Breast epithelium (tissue), 4 donors: ENCODE data around the gene CCDC6. TPM values are rescaled to one million over a fixed set of nuclear protein-coding genes. Genes with fewer than 3 reads are reported as not detected.

ENCODE experiments used
- DNase-seq, 2 donors: peaks; one replicate each; pipeline ENCODE4 v3.0.0-alpha.2; 2019; ENCODE audit warnings: low spot score in 2 of 2
- H3K27ac ChIP-seq, 2 donors: fragments of 200-600 bp; sonication (generic) in 1 of 2; one replicate each; pipeline ENCODE4 v1.5.1; 2016 to 2019; ENCODE audit warnings: mild to moderate bottlenecking in 1 of 2
- H3K27me3 ChIP-seq, 2 donors: fragments of 200-600 bp; sonication (generic) in 1 of 2; one replicate each; pipeline versions ENCODE4 v1.5.1 to v1.6.0; 2017 to 2019; ENCODE audit warnings: control low read depth in 1 of 2, mild to moderate bottlenecking in 1 of 2
- H3K36me3 ChIP-seq: fragments of 200-600 bp; one replicate; pipeline ENCODE4 v1.5.1; 2019
- H3K4me1 ChIP-seq, 2 donors: fragments of 200-600 bp; sonication (generic); one replicate each; pipeline ENCODE4 v1.5.1; 2016 to 2019; ENCODE audit warnings: control low read depth in 1 of 2
- H3K4me3 ChIP-seq, 3 donors: fragments of 200-600 bp; sonication (generic); 1 replicate in 2 of 3; 2 replicates in 1 of 3; pipeline ENCODE4 v1.5.1; 2016 to 2019; ENCODE audit warnings: mild to moderate bottlenecking in 3 of 3, moderate library complexity in 2 of 3
- H3K9me3 ChIP-seq, 2 donors: fragments of 200-600 bp; sonication (generic) in 1 of 2; one replicate each; pipeline ENCODE4 v1.5.1; 2016 to 2019; ENCODE audit warnings: control low read depth in 1 of 2
- POLR2A ChIP-seq: fragments of 450-650 bp; IDR thresholded peaks from one replicate; pipeline ENCODE4 v1.6.1; 2016; ENCODE audit warnings: antibody characterized with exemption, mild to moderate bottlenecking, moderate library complexity
- POLR2AphosphoS5 ChIP-seq, 3 donors: sonication (generic); formaldehyde crosslinking; IDR thresholded peaks; one replicate each; pipeline ENCODE4 v1.6.1; 2017; ENCODE audit warnings: antibody characterized with exemption in 3 of 3
- intact Hi-C: fragments of 100-400 bp; cut with DNase I; formaldehyde crosslinking; loops from one replicate; pipeline ENCODE4 v1.15.1; 2023; ENCODE audit warnings: low total_unique reads
- total RNA-seq, 3 donors: library from RNA; depleted of rRNA; stranded (reverse); fragments of >200 nt; gene quantifications; one replicate each; pipeline ENCODE4 v1.1.0, GENCODE V29; 2016
- TF ChIP-seq, protein P1 (sequence below), 3 donors: fragments of 450-650 bp; IDR thresholded peaks; one replicate each; pipeline ENCODE4 v1.5.1; 2016 to 2017; ENCODE audit warnings: antibody characterized with exemption in 3 of 3, mild to moderate bottlenecking in 3 of 3, moderate library complexity in 3 of 3

The CCDC6 gene
- total RNA-seq, 3 donors from 2014 or later: 31.4 to 85.6 (median 44.9) TPM

DNA sequence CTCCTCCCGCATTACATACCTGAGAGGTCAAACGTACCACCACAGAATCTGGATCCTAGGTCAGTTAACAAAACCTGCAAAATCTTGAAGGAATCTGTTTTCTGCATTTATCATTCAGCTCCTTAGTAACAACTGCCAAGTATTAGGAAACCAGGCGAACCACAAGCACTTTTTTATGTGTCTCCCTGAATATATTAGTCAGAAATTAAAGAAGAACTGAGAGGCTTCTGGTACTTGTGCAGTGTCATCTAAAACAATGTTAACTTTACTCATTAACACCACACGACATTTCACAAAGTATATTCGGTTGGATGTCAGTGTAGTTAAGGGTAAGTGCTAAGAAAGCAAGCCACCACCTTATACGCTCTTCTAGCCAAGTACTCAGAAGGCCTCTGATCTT is 2.5 kb downstream of the CCDC6 start:
- TF ChIP-seq POLR2A (no peak), POLR2AphosphoS5 (IDR thresholded peaks at IDR 0.05) (no peak)
- TF ChIP-seq, protein P1, sequence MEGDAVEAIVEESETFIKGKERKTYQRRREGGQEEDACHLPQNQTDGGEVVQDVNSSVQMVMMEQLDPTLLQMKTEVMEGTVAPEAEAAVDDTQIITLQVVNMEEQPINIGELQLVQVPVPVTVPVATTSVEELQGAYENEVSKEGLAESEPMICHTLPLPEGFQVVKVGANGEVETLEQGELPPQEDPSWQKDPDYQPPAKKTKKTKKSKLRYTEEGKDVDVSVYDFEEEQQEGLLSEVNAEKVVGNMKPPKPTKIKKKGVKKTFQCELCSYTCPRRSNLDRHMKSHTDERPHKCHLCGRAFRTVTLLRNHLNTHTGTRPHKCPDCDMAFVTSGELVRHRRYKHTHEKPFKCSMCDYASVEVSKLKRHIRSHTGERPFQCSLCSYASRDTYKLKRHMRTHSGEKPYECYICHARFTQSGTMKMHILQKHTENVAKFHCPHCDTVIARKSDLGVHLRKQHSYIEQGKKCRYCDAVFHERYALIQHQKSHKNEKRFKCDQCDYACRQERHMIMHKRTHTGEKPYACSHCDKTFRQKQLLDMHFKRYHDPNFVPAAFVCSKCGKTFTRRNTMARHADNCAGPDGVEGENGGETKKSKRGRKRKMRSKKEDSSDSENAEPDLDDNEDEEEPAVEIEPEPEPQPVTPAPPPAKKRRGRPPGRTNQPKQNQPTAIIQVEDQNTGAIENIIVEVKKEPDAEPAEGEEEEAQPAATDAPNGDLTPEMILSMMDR (IDR thresholded peaks at IDR 0.05): no peak
- H3K4me1 ChIP-seq: peaks cover 0 to 14% of the 10 kb centered on the region in 2 donors
- no peak for DNase-seq
- H3K27ac ChIP-seq: peak overlapping the region; percentile 94 to 98
- H3K4me3 ChIP-seq: peak overlapping the region in 2 of 3 donors; percentile 98
- H3K9me3 ChIP-seq: no peaks in the 10 kb centered on the region
- H3K36me3 ChIP-seq: no peaks in the 10 kb centered on the region
- intact Hi-C loops: no loop called here
- no peaks in the 10 kb centered on the region for H3K27me3 ChIP-seq

DNA sequence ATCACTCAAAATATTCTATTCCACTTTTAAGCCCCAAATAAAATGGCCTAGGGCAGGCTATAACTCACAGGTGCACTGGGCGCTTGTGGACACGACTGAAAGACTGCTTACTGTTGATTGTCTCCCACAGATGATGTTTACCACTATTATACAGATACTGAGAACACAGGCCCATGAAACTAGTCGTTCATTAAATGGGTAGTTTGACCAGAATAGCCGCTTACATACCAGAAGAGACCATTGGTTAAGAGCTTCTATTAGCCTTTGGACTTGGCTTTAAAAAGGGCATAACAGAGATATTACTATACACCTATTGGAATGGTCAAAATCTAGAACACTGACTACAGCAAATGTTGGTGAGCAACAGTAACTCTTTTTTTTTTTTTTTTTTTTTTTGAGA is 4.3 kb downstream of the CCDC6 start:
- Histone ChIP-seq H3K27ac (peak overlapping the region in 1 of 2 donors; percentile 56), H3K36me3 (no peaks in the 10 kb centered on the region), H3K27me3 (no peaks in the 10 kb centered on the region), H3K9me3 (no peaks in the 10 kb centered on the region), H3K4me3 (no peak overlapping the region), H3K4me1 (peaks cover 0 to 14% of the 10 kb centered on the region in 2 donors)
- intact Hi-C loops: no loop called here
- TF ChIP-seq, protein P1 (IDR thresholded peaks at IDR 0.05): no peak
- no peak for TF ChIP-seq POLR2A
- no peak for DNase-seq

DNA sequence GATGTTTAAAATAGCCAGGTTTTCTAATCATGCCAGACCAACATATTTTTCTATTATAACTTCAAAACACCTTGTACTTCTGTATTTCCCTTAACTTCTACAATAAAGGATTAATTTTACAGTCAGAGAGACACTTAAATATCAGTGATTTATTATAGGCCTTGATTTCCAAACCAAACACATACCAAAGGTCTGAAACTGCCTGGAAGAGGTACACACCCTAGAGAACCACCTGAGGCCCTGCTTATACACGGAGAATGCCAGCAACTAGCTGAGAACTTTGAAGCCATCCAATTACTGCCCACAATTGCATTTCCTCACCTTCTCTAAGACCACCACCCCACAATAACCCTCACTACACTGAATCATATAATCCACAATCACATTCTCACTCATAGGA is 4.9 kb downstream of the CCDC6 start:
- no peak for DNase-seq
- Histone ChIP-seq H3K4me3 (no peak overlapping the region), H3K36me3 (no peaks in the 10 kb centered on the region), H3K4me1 (peaks cover 0 to 14% of the 10 kb centered on the region in 2 donors), H3K27me3 (no peaks in the 10 kb centered on the region), H3K9me3 (no peaks in the 10 kb centered on the region), H3K27ac (peak overlapping the region in 1 of 2 donors; percentile 56)
- intact Hi-C loops: no loop called here
- TF ChIP-seq POLR2AphosphoS5 (IDR thresholded peaks at IDR 0.05): no peak
- TF ChIP-seq, protein P1 (IDR thresholded peaks at IDR 0.05): no peak
- no peak for TF ChIP-seq POLR2A

DNA sequence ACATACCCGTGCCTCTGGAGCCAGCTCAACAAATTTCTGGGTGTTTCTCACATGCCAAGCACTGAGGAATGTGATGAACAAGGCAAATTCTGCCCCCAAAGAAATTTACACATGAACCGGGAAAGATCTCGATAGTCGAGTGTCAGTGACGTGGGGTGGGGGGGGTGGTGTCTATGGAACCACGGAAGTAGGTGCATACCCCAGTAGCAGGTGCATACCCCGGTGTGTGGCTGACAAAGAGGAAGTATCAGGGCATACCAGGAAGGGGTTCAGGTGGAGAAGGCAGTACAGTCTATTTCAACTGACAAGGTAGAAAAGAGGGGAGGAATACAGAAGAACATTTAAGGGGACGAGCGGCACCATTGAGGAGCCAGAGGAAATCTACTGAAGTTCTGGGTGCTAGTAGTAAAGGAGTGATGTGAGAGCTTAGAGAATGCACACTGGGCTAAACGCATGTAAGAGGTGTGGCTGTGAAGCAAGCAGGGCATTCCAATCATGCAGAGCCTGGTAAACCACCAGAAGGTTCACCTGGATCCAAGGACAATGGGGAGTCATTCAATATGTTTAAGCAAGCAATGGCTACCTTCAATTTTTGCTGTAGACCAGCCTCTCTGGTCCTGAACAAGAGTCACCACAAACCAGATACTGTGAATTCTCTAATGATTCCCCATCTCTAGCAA is 6.2 kb downstream of the CCDC6 start:
- TF ChIP-seq POLR2A (no peak), POLR2AphosphoS5 (IDR thresholded peaks at IDR 0.05) (no peak)
- TF ChIP-seq, protein P1 (IDR thresholded peaks at IDR 0.05): no peak
- peak overlapping the region in 1 of 2 donors; percentile 55 for H3K27ac ChIP-seq
- H3K9me3 ChIP-seq: no peaks in the 10 kb centered on the region
- DNase-seq: no peak
- no peaks in the 10 kb centered on the region for H3K27me3 ChIP-seq
- intact Hi-C loops: no loop called here
- H3K4me1 ChIP-seq: peaks cover 0 to 19% of the 10 kb centered on the region in 2 donors
- no peaks in the 10 kb centered on the region for H3K36me3 ChIP-seq
- H3K4me3 ChIP-seq: no peak overlapping the region

DNA sequence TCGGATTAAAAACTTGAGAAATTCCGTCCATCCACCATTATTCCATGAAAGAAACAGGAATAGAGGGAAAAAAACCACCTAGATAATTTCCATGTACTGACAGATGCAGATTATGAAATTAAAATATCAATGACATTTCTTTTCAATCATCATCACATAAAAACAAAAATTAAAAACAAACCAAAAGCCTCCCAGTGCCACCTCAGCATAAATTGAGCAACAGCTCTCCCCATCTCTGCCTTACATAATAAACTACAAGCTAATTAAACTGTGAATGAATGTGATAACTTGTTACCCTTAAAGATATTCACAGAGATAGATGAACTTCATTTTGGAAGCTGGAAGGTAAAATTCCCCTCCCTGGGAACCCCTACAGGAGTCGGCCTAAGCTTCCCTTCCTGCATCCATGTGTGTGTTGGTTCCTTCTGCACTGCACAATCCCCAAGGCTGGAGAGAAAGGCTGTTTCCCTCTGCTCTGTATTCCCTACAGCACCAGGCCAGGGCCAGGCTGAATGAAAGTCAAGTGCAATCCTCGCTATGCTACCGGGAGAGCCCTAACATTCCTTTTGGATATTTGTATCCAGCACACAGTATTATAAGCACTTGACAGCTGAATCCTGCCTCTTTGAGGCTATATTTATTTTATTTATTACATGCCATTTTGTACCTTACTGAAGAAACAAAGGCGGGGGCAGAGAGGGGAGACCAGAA is 8.1 kb downstream of the CCDC6 start:
- no peak overlapping the region for H3K4me3 ChIP-seq
- no peak for DNase-seq
- no peaks in the 10 kb centered on the region for H3K36me3 ChIP-seq
- intact Hi-C loops: loop anchor here (2.0 kb wide), 1 partner anchor 25 kb away; no protein-coding TSS in a partner anchor
- H3K27me3 ChIP-seq: no peaks in the 10 kb centered on the region
- H3K9me3 ChIP-seq: no peaks in the 10 kb centered on the region
- H3K4me1 ChIP-seq: peaks cover 0 to 25% of the 10 kb centered on the region in 2 donors
- TF ChIP-seq POLR2AphosphoS5 (IDR thresholded peaks at IDR 0.05) (no peak), POLR2A (no peak)
- TF ChIP-seq, protein P1 (IDR thresholded peaks at IDR 0.05): no peak
- no peak overlapping the region for H3K27ac ChIP-seq
